Ishikawa (cell line): ENCODE data around the gene CACNA2D3.

Experiments
- CEBPB ChIP-seq: IDR thresholded peaks from 2 replicates; pipeline ENCODE4 v1.6.1; 2012
- EGR1 ChIP-seq: IDR thresholded peaks from 2 replicates; pipeline ENCODE4 v1.6.1; 2012
- EP300 ChIP-seq: IDR thresholded peaks from 2 replicates; pipeline ENCODE4 v1.6.1; 2012; ENCODE audit warnings: borderline replicate concordance
- FOXM1 ChIP-seq: IDR thresholded peaks from 2 replicates; pipeline ENCODE4 v1.6.1; 2012; ENCODE audit warnings: low read depth, borderline replicate concordance
- NFIC ChIP-seq: IDR thresholded peaks from 2 replicates; pipeline ENCODE4 v1.6.1; 2012
- RAD21 ChIP-seq: IDR thresholded peaks from 2 replicates; pipeline ENCODE4 v1.6.1; 2012; ENCODE audit warnings: low read depth
- REST ChIP-seq: IDR thresholded peaks from 2 replicates; pipeline ENCODE4 v1.6.1; 2012; ENCODE audit warnings: low read depth, mild to moderate bottlenecking
- TAF1 ChIP-seq: IDR thresholded peaks from 2 replicates; pipeline ENCODE4 v1.6.1; 2012; ENCODE audit warnings: low read depth, mild to moderate bottlenecking
- TCF12 ChIP-seq: IDR thresholded peaks from 2 replicates; pipeline ENCODE4 v1.6.1; 2012; ENCODE audit warnings: low read depth
- TEAD4 ChIP-seq: IDR thresholded peaks from 2 replicates; pipeline ENCODE4 v1.6.1; 2012
- YY1 ChIP-seq: IDR thresholded peaks from 2 replicates; pipeline ENCODE4 v1.6.1; 2012; ENCODE audit warnings: low read depth
- ZBTB7A ChIP-seq: IDR thresholded peaks from 2 replicates; pipeline ENCODE4 v1.6.1; 2012; ENCODE audit warnings: low read depth
- TF ChIP-seq, protein P1 (sequence below): IDR thresholded peaks from 2 replicates; pipeline ENCODE4 v1.6.1; 2012
- TF ChIP-seq, protein P2 (sequence below): IDR thresholded peaks from 2 replicates; pipeline ENCODE4 v1.6.1; 2012

DNA sequence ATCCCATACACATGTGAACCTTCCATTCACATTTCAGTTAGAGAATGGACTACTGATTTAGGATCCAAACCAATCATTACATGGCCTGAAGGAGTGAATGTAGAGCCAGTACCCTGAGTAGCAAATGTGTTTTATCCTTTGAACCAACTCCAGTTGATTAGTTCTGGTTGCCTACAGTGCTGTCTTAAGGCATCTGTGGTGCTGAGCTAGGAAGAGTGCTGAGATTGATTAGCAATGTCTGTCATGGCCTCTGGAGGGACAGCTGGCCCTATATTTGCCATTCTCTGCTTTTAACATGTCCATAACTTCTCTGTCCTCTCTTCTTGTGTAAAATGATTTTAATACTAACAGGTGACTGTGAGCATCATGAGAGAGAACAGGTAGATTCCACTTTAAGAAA, 794.4 kb downstream of the CACNA2D3 start:
- no peak for TF ChIP-seq REST
- TF ChIP-seq CEBPB, result no peak
- TF ChIP-seq EGR1, result no peak
- no peak for TF ChIP-seq TEAD4
- no peak for TF ChIP-seq RAD21
- TF ChIP-seq EP300, result no peak
- TF ChIP-seq TAF1, result no peak
- TF ChIP-seq, protein P1, sequence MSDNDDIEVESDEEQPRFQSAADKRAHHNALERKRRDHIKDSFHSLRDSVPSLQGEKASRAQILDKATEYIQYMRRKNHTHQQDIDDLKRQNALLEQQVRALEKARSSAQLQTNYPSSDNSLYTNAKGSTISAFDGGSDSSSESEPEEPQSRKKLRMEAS, result no peak
- TF ChIP-seq, protein P2, sequence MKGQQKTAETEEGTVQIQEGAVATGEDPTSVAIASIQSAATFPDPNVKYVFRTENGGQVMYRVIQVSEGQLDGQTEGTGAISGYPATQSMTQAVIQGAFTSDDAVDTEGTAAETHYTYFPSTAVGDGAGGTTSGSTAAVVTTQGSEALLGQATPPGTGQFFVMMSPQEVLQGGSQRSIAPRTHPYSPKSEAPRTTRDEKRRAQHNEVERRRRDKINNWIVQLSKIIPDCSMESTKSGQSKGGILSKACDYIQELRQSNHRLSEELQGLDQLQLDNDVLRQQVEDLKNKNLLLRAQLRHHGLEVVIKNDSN, result no peak
- TF ChIP-seq NFIC, result no peak
- no peak for TF ChIP-seq YY1
- TF ChIP-seq FOXM1, result no peak
- TF ChIP-seq ZBTB7A, result no peak
- no peak for TF ChIP-seq TCF12
